T-helper 1 cell (primary cell): ENCODE measurements around the gene ABCA2.

ENCODE experiments used
- DNase-seq, 5 donors: peaks; one replicate each; pipeline ENCODE4 v3.0.0-alpha.2; 2012 to 2020

ABCA2 gene

DNA sequence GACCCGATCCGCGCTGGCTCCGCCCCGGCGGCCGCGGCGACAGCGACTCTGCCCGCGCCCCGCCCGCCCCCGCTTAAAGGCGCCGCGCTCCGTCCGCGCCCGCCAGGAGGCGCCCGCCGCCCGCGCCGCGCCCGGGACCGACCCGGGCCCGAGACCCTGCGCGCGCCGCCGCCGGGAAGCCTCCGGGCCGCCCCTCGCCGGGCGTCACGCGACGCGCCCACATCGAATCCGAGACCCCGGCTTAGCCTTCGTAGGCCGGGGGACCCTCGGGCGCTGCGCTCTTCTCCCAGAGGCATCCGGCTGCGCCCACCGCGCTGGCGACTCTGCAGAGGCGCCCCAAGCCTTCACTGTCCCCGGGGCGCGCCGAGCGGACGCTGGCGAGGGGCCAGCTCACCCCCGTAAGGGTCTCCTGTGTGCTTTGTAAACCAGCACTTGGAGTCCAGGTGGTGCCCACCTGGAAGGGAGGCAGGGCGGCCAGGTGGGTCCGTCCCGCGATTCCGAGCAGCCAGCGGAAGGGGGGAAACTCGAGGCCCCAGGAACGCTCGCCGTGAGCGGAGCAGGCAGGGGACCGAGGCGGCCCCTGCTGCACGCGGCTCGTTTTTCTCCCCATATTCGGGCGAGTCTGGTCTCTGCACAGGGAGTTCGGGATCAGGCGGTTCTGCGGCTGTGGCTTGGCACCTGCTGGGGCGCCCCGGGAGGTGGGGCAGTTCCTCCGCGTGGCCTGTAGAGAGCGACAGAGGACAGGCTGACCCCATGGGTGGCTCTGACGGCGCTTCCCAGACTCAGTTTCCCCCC, 423 bp upstream of the ABCA2 start:
- DNase-seq: peak; percentile 56 to 80 (median 66)

- DNase-seq: no peak
Measured at GRCh38 chr9:137026828-137027227, 1.2 kb downstream of the ABCA2 start.

DNA sequence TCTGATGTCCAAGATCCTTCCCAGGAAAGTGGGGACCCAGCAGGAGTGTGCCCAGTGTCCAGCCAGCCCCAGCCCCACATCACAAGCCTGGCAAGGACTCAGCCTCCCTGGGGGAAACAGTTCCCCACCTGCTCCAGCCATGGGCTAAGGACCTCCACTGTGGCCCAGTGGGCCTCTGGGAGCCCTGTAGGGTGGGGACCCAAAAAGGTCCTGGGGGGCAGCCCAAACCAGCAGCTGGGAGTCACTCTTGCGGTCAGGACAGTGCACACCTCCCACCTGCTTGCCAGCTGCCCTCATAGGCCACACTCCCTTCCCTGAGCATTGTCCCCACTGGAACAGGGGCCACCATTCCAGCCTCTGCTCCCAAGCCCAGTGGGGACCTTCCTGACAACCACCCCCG, 1.7 kb downstream of the ABCA2 start:
- DNase-seq: no peak

GRCh38 chr9:137025517-137025966, 2.5 kb downstream of the ABCA2 start:
- no peak for DNase-seq

DNA sequence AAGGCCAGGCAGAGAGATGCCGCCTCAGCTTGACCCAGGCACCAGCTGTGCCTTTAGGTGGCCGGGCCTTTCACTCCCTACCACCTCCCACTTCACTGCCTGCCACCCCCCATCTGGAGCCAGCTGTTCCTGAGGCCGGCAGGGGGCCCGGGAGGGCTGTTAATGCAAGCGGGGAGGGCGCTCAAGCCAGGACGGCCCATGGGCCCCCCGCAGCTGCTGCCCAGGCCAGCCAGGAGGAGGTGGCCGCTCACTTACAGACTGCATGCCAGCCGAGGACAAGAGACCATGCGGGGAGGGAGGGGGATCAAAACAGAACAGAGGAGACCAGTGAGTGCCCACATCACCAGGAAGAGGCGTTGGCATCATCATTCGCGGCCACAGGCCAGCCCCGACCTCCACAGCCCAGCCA, 4.5 kb downstream of the ABCA2 start:
- no peak for DNase-seq

- no peak for DNase-seq
Measured at GRCh38 chr9:137023157-137023556, 4.9 kb downstream of the ABCA2 start.

GRCh38 chr9:137022662-137023008, 5.4 kb downstream of the ABCA2 start:
- DNase-seq: no peak

DNA sequence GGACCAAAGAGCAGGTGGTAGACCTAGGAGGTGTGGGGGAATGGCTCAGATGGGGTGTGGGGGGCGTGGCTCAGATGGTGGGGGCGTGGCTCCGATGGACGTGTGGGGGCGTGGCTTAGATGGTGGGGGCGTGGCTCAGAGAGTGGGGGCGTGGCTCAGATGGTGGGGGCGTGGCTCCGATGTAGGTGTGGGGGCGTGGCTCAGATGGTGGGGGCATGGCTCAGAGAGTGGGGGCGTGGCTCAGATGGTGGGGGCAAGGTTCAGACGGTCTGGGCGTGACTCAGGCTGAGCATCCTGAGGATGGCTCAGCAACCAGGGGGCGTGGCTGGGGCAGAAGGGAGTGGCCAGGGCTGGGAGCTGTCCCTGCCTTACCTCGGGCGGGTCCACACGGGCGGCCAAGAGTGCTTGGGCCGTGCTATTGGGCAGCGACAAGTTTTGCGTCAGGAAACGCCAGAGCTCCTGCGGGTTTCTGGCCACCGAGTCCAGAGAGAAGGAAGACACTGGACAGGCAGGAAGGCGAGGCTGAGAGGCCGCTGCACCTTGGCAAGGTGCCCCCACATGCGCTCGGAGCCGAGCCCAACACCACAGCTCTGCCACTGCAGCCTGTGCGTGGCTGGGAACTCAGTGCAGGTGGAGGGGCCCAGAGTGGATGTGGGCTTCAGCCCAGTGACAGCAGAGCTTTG, 5.9 kb downstream of the ABCA2 start:
- peak; percentile 56 to 78 (median 63) for DNase-seq

- no peak for DNase-seq
Measured at GRCh38 chr9:137021568-137021978, 6.5 kb downstream of the ABCA2 start.

DNA sequence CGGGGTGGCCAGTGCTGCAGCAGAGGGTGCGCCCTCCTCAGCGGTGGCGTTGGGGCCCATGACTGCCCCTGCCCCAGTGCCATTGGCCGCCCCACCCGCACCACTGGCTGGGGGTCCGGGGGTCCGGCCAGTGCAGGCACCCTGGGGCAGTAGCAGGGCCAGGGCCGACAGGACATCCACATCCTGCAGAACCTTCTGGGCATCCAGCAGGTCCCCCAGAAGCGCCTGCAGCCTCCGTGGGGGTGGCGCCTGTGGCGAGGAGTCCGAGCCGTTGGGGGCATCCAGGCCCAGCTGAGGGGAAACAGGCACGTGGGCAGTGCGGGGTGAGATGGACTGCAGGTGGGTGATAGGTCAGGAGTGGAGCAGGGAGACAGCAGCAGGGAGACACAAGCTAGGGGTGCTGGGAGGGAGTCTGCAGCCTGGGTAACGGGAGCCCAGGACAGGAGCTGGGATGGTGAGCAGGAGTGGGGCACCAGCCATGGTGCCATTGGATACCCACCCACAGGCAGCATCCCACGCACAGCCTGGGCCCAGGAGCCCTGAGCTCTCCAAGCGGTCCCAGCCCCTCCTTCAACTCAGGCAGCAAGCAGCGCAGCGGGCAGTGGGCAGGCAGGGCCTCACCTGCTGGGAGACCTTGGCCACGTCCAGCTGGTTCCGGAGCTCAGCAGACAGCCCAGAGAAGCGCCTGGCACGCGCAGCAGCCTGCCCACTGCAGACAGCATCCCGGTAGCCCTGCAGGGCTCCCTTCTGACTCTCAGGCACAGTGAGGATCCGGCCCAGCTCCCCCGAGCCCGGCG, 7.1 kb downstream of the ABCA2 start:
- no peak for DNase-seq

DNA sequence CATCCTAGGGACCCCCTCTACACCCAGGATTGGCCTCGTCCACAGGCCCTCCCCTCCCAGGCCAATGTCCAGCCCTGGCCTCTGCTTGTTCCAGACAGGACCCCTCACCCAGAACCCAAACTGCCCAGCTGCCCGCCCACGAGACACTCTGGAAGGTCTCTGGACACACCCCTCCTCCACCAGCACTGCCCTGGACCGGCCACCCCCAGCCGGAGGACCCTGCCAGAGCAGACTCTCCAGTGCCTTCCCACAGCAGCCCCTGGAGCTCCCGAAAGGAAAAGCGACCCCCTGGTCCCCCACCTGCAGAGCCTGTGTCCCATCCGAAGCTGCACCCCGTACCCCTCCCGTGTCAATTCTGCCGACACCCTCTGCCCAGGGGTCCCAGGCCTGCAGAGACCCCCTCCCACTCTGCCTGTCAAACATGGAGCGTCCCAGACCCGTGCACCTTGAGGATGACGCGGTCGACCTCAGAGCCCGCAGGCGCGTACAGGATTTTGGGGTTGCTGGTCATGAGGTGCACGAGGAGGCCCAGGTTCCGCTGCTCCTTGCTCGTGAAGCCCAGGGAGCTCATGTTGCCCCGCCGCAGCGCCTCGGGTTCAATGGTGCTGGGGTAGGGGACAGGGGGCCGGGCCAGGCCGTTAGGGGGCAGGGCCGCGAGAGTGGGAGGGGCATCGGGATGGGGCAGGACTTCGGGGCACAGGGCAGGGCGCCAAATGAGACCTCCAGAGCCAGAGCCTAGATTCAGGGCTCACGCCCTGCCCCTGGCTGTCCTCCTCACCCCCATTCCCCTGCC, 8.0 kb downstream of the ABCA2 start:
- DNase-seq: no peak

- no peak for DNase-seq
Measured at GRCh38 chr9:137018761-137019559, 9.1 kb downstream of the ABCA2 start.

DNA sequence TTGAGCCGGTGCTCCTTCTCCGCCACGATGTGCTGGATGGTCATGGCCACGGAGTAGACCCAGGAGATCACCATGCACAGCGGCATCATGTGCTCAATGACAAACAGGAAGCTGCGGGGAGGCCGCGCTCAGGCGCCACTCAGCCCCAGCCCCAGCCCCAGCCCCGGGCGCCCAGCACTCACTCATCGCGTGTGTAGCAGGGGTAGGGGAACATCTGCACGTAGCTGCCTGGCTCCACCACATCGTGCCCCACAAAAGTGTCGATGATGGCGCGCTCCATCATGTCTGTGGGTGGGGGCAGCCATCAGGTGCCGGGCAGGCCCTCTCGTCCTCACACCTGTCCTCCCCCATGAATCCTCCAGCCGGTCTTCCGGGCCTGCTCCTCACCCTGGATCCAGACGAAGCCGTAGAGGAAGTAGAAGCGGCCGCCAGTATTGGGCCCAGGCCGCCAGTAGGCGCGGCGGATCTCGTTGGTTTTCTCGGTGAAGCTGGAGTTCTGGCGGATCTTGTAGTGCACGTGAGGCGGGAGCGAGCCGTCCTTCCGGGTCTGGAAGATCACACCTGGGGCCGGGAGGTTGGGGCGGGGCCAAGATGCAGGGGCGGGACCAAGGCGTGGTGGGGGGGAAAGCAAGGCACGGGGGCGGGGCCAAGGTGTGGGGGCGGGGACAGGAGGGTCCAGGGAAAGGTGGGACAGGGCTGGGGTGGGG, 10.1 kb downstream of the ABCA2 start:
- no peak for DNase-seq

DNA sequence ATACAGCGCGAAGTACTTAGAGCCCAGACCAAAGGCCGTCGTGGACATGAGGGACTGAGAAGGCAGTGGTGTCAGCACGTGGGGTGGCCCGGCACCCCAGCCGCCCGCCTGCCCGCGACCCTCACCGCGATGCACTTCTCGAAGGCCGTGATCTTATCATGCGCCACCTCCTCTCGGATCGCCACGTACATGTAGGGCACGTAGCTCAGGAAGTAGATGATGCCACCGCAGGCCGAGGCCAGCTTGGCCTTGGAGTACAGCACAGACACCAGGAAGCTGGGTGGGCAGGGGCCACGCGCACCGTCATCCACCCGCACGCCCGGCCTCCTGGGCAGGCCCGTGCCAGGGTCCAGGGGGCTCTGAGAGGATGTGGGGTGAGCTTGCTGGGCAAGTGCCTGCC, 11.0 kb downstream of the ABCA2 start:
- no peak for DNase-seq

GRCh38 chr9:137016436-137016835, 11.6 kb downstream of the ABCA2 start:
- no peak for DNase-seq

GRCh38 chr9:137015976-137016375, 12.1 kb downstream of the ABCA2 start:
- no peak for DNase-seq

GRCh38 chr9:137015540-137015930, 12.5 kb downstream of the ABCA2 start:
- DNase-seq: no peak

DNA sequence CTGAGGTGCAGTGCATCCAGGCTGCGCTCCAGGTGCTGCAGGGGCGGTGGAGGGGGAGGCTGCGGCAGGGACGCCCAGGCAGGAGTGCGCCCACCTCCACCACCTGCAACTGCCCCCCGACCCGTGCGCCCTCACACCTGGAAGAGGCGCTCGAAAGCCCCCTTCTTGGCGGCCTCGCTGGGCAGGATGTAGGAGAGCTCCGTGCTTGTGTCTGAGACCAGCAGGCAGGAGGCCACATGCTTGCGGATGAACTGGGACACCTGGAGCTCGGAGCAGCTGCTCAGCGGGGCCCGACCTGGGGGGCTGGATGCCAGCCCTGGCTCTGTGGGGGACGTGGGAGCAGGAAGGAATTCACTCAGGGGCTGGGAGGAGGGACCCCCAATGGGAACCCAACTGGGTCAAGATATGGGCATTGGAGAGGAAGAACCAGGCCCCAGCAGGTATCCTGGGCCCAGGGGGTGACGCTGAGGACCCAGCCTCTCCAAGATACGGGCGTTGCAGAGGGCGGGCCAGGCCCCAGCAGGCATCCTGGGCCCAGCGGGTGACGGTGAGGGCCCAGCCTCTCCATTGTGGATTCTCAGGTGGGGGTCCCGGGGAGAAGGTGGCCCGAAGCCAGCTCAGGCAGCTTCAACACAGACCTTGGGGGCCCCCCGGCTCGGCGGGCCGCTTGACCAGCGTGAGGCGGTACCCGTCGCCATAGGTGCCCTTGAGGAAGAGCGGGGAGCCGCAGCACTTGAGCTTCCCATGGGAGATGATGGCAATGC, 13.1 kb downstream of the ABCA2 start:
- DNase-seq: no peak

DNA sequence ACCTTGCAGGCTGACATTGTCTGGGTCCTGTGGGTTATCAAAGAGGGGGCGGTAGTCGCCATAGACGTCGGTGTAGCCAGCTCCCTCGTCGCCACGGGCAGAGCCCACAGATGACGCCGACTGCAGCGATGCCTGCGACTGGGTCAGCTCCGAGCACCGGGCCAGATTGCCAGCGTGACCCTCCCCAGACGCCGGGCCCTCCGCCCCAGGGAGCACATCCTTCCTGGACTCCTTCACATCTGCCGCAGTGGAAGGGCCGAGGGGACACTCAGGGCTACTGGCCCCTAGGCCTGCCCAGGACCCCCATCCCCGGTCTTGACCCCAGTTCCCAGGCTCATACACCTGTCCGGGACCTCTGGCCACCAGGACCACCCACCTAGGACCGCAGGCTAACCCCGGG, 13.9 kb downstream of the ABCA2 start:
- no peak for DNase-seq

DNA sequence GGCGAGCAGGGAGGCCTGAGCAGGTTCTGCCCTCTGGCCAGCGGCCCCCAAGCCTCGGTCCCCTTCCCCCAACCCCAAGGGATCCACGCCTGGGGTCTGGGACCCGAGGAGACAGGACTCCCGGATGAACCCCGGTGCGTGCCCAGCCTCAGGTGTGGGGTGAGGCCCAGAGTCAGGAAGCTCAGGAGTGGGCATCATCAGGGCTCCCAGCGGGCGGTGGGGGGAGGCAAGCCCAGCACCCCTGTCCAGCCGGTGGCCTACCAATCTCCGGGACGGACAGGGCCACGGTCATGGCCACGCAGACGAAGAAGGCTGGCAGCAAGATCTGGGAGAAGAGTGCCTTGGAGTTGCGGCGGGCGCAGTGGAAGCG, 14.5 kb downstream of the ABCA2 start:
- no peak for DNase-seq
